Pancreas (tissue), 10 donors: ENCODE results near the gene BCL10. TPM values are rescaled to one million over a fixed set of nuclear protein-coding genes. Genes with fewer than 3 reads are reported as not detected.

ENCODE experiments used
- ATAC-seq, 4 donors: fragments of 200-7000 bp; cut with Tn5 transposase; one replicate each; pipeline versions ENCODE4 v1.8.0 to v1.9.1; 2020; ENCODE audit warnings: mild to moderate bottlenecking in 4 of 4, moderate library complexity in 4 of 4
- DNase-seq, 6 donors: peaks; one replicate each; pipeline ENCODE4 v3.0.0-alpha.2; 2020
- FAIRE-seq: peaks from 2 replicates; lab custom pipeline; 2012; peaks lifted over from hg19 to GRCh38; lab: Jason Lieb, UNC
- H3K27ac ChIP-seq, 4 donors: fragments of 200-600 bp; sonication (generic); 1 replicate in 3 of 4; 2 replicates in 1 of 4; pipeline versions ENCODE4 v1.5.0 to v1.8.0; 2020
- H3K27me3 ChIP-seq, 4 donors: fragments of 200-600 bp; one replicate each; pipeline ENCODE4 v1.8.0; 2021
- H3K36me3 ChIP-seq, 3 donors: fragments of 200-600 bp; sonication (generic) in 1 of 3; one replicate each; pipeline versions ENCODE4 v1.5.0 to v1.8.0; 2020 to 2021
- H3K4me1 ChIP-seq, 3 donors: fragments of 200-600 bp; one replicate each; pipeline ENCODE4 v1.8.0; 2021
- H3K4me3 ChIP-seq, 4 donors: fragments of 200-600 bp; sonication (generic) in 2 of 4; one replicate each; pipeline versions ENCODE4 v1.5.0 to v1.8.0; 2020 to 2021
- H3K9me3 ChIP-seq, 4 donors: fragments of 200-600 bp; one replicate each; pipeline ENCODE4 v1.8.0; 2021
- WGBS, 2 donors: extraction: QIAGEN DNeasy Blood & Tissue Kit; methylation state at CpG; one replicate each; pipeline ENCODE4 v1.1.7; 2013; 5-methylcytosine and 5-hydroxymethylcytosine counted together
- intact Hi-C, 3 donors: fragments of 100-400 bp; cut with DNase I; formaldehyde crosslinking; loops; one replicate each; pipeline versions ENCODE4 v1.11.1 to v1.14.2; 2022
- polyA plus RNA-seq, 2 donors: library from polyadenylated mRNA; stranded (reverse); fragments of 200-250 nt; gene quantifications; one replicate each; pipeline ENCODE4 v1.2.3, GENCODE V29; 2013
- total RNA-seq, 6 donors: library from RNA; stranded (reverse); fragmentation: NEBNext Ultra II Directional in 4 of 6; extraction: Animal tissue kit (Norgen Biotek cat#: 25700) in 4 of 6; gene quantifications; one replicate each; pipeline versions ENCODE4 v1.2.1 to v1.2.4, GENCODE V29; 2021 to 2023
- TF ChIP-seq, protein P1 (sequence below), 4 donors: fragments of 200-600 bp; sonication (generic) in 3 of 4; IDR thresholded peaks; one replicate each; pipeline versions ENCODE4 v1.5.0 to v1.8.0; 2021; ENCODE audit warnings: antibody characterized with exemption in 4 of 4
- donor health status: healthy with polysubstance abuse.
- donor health status: DM: no; HTN: no; CAD: no; lungs with moderate emphysema.
- donor health status: DM: no; HTN: no; CAD: no.
- donor health status: control.
- donor health status: control.
- donor health status: Bipolar disorder and iron deficiency.
- donor health status: DM: yes; HTN: yes; CAD: no.
- donor health status: DM: no; HTN: no; CAD: no.
- donor health status: DM: no; HTN: no; CAD: no.
- donor health status: DM: yes; HTN: yes; CAD: no.

BCL10 gene
- total and polyA plus RNA-seq, 8 donors: 3.2 to 16.9 (median 7.6) TPM

GRCh38 chr1:85306236-85306635 is 29.8 kb upstream of the BCL10 start:
- intact Hi-C loops: loop anchor here in 2 of 3 donors (5.0 to 10.0 kb wide), 4 partner anchors 196 to 389 kb away; partner anchors contain the start of gene CCN1 (in 1 of the 2)

DNA sequence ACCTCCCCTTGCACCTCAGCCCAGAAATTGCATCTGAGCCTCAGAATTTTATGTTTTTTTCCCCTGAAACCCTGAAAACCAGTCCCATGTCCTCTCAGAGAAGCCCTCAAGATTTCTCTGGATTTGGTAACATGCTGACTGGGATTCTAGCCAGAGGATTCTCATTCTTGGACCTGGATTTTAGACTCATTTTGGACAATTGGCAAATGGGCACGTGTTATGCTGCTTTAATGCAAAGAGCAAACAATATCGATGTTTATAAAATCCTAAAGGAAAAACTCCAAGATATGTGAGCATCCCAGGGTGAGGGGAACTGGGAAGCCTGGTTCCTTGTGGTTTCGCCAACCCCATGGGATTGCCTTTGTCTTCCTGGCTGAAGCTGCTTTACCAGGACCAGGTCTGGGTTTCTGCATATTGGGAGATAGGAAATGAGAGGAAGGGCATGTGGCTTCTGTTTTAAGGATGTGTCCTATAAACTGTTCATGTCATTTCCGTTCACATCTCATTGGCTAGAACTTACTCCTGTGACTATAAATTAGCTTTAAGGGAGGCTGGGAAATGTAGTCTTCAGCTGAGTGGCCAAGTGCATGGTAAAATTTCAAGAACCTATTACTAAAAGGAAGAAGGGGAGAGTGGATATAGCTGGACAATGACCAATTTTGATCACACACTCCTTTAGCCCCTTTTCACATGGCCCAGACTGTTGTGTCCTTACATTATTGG is 27.2 kb upstream of the BCL10 start:
- Histone ChIP-seq H3K4me3 (no peak overlapping the region), H3K27me3 (no peaks in the 10 kb centered on the region), H3K9me3 (no peaks in the 10 kb centered on the region), H3K4me1 (no peaks in the 10 kb centered on the region), H3K27ac (no peak overlapping the region), H3K36me3 (no peaks in the 10 kb centered on the region)
- no peak for FAIRE-seq
- 61 to 67% methylated on average over 4 of the region's 4 CpGs for WGBS, 2 donors
- DNase-seq: no peak
- no peak for ATAC-seq
- TF ChIP-seq, protein P1, sequence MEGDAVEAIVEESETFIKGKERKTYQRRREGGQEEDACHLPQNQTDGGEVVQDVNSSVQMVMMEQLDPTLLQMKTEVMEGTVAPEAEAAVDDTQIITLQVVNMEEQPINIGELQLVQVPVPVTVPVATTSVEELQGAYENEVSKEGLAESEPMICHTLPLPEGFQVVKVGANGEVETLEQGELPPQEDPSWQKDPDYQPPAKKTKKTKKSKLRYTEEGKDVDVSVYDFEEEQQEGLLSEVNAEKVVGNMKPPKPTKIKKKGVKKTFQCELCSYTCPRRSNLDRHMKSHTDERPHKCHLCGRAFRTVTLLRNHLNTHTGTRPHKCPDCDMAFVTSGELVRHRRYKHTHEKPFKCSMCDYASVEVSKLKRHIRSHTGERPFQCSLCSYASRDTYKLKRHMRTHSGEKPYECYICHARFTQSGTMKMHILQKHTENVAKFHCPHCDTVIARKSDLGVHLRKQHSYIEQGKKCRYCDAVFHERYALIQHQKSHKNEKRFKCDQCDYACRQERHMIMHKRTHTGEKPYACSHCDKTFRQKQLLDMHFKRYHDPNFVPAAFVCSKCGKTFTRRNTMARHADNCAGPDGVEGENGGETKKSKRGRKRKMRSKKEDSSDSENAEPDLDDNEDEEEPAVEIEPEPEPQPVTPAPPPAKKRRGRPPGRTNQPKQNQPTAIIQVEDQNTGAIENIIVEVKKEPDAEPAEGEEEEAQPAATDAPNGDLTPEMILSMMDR (IDR thresholded peaks at IDR 0.05): no peak
- intact Hi-C loops: loop anchor here in 2 of 3 donors (10.0 kb wide), 3 partner anchors 201 to 391 kb away; partner anchors contain the start of gene CCN1 (in 1 of the 2)

More at GRCh38 chr1:85306236-85306635, 29.8 kb upstream of the BCL10 start:
- Histone ChIP-seq H3K4me3 (no peak overlapping the region), H3K27me3 (no peaks in the 10 kb centered on the region), H3K27ac (no peak overlapping the region), H3K4me1 (no peaks in the 10 kb centered on the region), H3K9me3 (no peaks in the 10 kb centered on the region), H3K36me3 (no peaks in the 10 kb centered on the region)
- no peak for ATAC-seq
- TF ChIP-seq, protein P1 (IDR thresholded peaks at IDR 0.05): no peak
- DNase-seq: no peak
- no peak for FAIRE-seq
- WGBS, 2 donors: 89 to 90% methylated on average over 4 of the region's 4 CpGs

- ATAC-seq: no peak
- H3K27me3 ChIP-seq: no peaks in the 10 kb centered on the region
- no peak for FAIRE-seq
- TF ChIP-seq, protein P1 (IDR thresholded peaks at IDR 0.05): no peak
- no peak for DNase-seq
- H3K27ac ChIP-seq: no peak overlapping the region
- 69 to 73% methylated on average over 3 of the region's 3 CpGs for WGBS, 2 donors
- no peaks in the 10 kb centered on the region for H3K36me3 ChIP-seq
- no peaks in the 10 kb centered on the region for H3K9me3 ChIP-seq
- peaks cover 0 to 10% (median 0%) of the 10 kb centered on the region in 3 donors for H3K4me1 ChIP-seq
- intact Hi-C loops: loop anchor here in 2 of 3 donors (10.0 kb wide), 3 partner anchors 205 to 395 kb away; partner anchors contain the start of gene CCN1 (in 1 of the 2)
- no peak overlapping the region for H3K4me3 ChIP-seq
Measured at GRCh38 chr1:85300140-85300539, 23.7 kb upstream of the BCL10 start.

GRCh38 chr1:85297855-85298629 is 21.6 kb upstream of the BCL10 start:
- Histone ChIP-seq H3K27me3 (no peaks in the 10 kb centered on the region), H3K9me3 (no peaks in the 10 kb centered on the region), H3K27ac (peak overlapping the region; percentile 30 to 83 (median 53)), H3K4me1 (peaks cover 0 to 10% (median 0%) of the 10 kb centered on the region in 3 donors), H3K36me3 (no peaks in the 10 kb centered on the region), H3K4me3 (peak overlapping the region in 2 of 4 donors; percentile 5 to 13)
- intact Hi-C loops: no loop called here
- 27 to 29% methylated on average over 11 of the region's 11 CpGs for WGBS, 2 donors
- DNase-seq (peak in 3 of 6 donors; percentile 62 to 74 (median 67)), ATAC-seq (peak; percentile 83 to 92 (median 88)), FAIRE-seq (peak; percentile 97)
- TF ChIP-seq, protein P1 (IDR thresholded peaks at IDR 0.05): no peak
